Muscle of arm (tissue), 12 donors: ENCODE results near the gene TUFT1. TPM values are rescaled to one million over a fixed set of nuclear protein-coding genes. Genes with fewer than 3 reads are reported as not detected.
"Not testable (repeated sequence)": the region's sequence is repeated elsewhere in the genome, so short reads cannot be mapped to it uniquely, and the experiment has no call there.

Experiments
- DNase-seq: peaks from one replicate; pipeline ENCODE4 v3.0.0-alpha.2; 2013
- polyA plus RNA-seq, 12 donors: library from polyadenylated mRNA; unstranded; fragments of 120-200 nt; gene quantifications; one replicate each; pipeline ENCODE4 v1.2.1, GENCODE V29; 2013; ENCODE audit not compliant: insufficient read length in 12 of 12

The TUFT1 gene
- polyA plus RNA-seq, 12 donors, result 7.1 to 22.2 (median 9.0) TPM; not detected in 1

- DNase-seq, result no peak
Observed at GRCh38 chr1:151579436-151580225, 39.5 kb downstream of the TUFT1 start.

GRCh38 chr1:151581451-151581850 lies 41.3 kb downstream of the TUFT1 start:
- DNase-seq, result peak; percentile 41

- peak; percentile 54 for DNase-seq
Observed at GRCh38 chr1:151581921-151582320, 41.8 kb downstream of the TUFT1 start.

- DNase-seq, result no peak
Observed at GRCh38 chr1:151583796-151584195, 43.7 kb downstream of the TUFT1 start.

- DNase-seq, result no peak
Observed at GRCh38 chr1:151584278-151584677, 44.2 kb downstream of the TUFT1 start.

- DNase-seq, result no peak
Observed at GRCh38 chr1:151584780-151585179, 44.7 kb downstream of the TUFT1 start.

- DNase-seq, result peak; percentile 43
Observed at GRCh38 chr1:151585622-151586021, 45.5 kb downstream of the TUFT1 start.

- DNase-seq, result no peak
Observed at GRCh38 chr1:151590961-151591360, 50.9 kb downstream of the TUFT1 start.

GRCh38 chr1:151593730-151594129 lies 53.6 kb downstream of the TUFT1 start:
- peak; percentile 27 for DNase-seq

GRCh38 chr1:151594143-151594625 lies 54.1 kb downstream of the TUFT1 start:
- peak; percentile 45 for DNase-seq

- no peak for DNase-seq
Observed at GRCh38 chr1:151596166-151596953, 56.3 kb downstream of the TUFT1 start.

- DNase-seq, result not testable (repeated sequence)
Observed at GRCh38 chr1:151602550-151602949, 62.4 kb downstream of the TUFT1 start.

- no peak for DNase-seq
Observed at GRCh38 chr1:151604291-151604690, 64.2 kb downstream of the TUFT1 start.

GRCh38 chr1:151606384-151606783 lies 66.3 kb downstream of the TUFT1 start:
- DNase-seq, result no peak

GRCh38 chr1:151606857-151607256 lies 66.7 kb downstream of the TUFT1 start:
- no peak for DNase-seq

- no peak for DNase-seq
Observed at GRCh38 chr1:151610142-151610541, 70.0 kb downstream of the TUFT1 start.

GRCh38 chr1:151611288-151611790 lies 71.2 kb downstream of the TUFT1 start:
- peak; percentile 26 for DNase-seq

- DNase-seq, result peak; percentile 94
Observed at GRCh38 chr1:151611832-151612500, 71.9 kb downstream of the TUFT1 start, which contains the start of gene SNX27. Gene SNX27 (plus strand): TSS chr1:151612050. CDS start chr1:151612202, 152 bp downstream.

- DNase-seq, result peak; percentile 52
Observed at GRCh38 chr1:151612501-151613281, 72.6 kb downstream of the TUFT1 start.

- DNase-seq, result no peak
Observed at GRCh38 chr1:151613282-151613780, 73.2 kb downstream of the TUFT1 start.
